OCI-LY3 (cell line): ENCODE measurements around the gene ATAD3C.
A peak's percentile ranks its signal among the peaks of the same experiment; 100 is the strongest.
"Not testable (repeated sequence)": the region's sequence is repeated elsewhere in the genome, so short reads cannot be mapped to it uniquely, and the experiment has no call there.

Experiments used
- H2AFZ ChIP-seq: fragments of 200-600, 300-600 bp; shearing (Covaris generic); 2 replicates; pipeline ENCODE4 v1.6.0; 2014; ENCODE audit warnings: antibody characterized with exemption, low read depth, low read length
- H3K27ac ChIP-seq: fragments of 200-600, 300-600 bp; sonication (generic); 2 replicates; pipeline ENCODE4 v1.5.1; 2014; ENCODE audit warnings: mild to moderate bottlenecking, low read length, moderate library complexity, mixed read lengths
- H3K27me3 ChIP-seq: fragments of 200-600, 300-600 bp; sonication (generic); 2 replicates; pipeline ENCODE4 v1.6.1; 2014; ENCODE audit warnings: low read depth, low read length, mixed read lengths
- H3K36me3 ChIP-seq: fragments of 200-600, 300-600 bp; sonication (generic); replicated peaks from 2 replicates; pipeline ENCODE3; 2014; ENCODE audit warnings: low read depth, low read length, mixed read lengths
- H3K4me1 ChIP-seq: fragments of 300-600, 200-600 bp; sonication (generic); 2 replicates; pipeline ENCODE4 v1.6.1; 2014; ENCODE audit warnings: low read length, mixed read lengths
- H3K4me2 ChIP-seq: fragments of 200-600, 300-600 bp; sonication (generic); 2 replicates; pipeline ENCODE4 v1.6.1; 2014; ENCODE audit warnings: low read length, mixed read lengths
- H3K4me3 ChIP-seq: fragments of 300-600, 200-600 bp; sonication (generic); 2 replicates; pipeline ENCODE4 v1.5.1; 2014; ENCODE audit warnings: antibody characterized with exemption, mild to moderate bottlenecking, low read length, moderate library complexity
- H3K79me2 ChIP-seq: fragments of 300-600, 200-600 bp; shearing (Covaris generic); 2 replicates; pipeline ENCODE4 v1.6.1; 2014; ENCODE audit warnings: mild to moderate bottlenecking, low read length, mixed read lengths
- H3K9ac ChIP-seq: fragments of 300-600, 200-600 bp; shearing (Covaris generic); 2 replicates; pipeline ENCODE4 v1.6.0; 2014; ENCODE audit warnings: mild to moderate bottlenecking, low read length, moderate library complexity
- H3K9me3 ChIP-seq: fragments of 200-600, 300-600 bp; shearing (Covaris generic); 2 replicates; pipeline ENCODE4 v1.6.1; 2014; ENCODE audit warnings: low read length, mixed read lengths; ENCODE audit not compliant: insufficient read depth
- H4K20me1 ChIP-seq: fragments of 200-600, 300-600 bp; sonication (generic); 2 replicates; pipeline ENCODE4 v1.6.1; 2016; ENCODE audit warnings: low read length, mixed read lengths; ENCODE audit not compliant: insufficient read depth
- EZH2phosphoT487 ChIP-seq: fragments of 200-600 bp; shearing (Covaris generic); IDR thresholded peaks from 2 replicates; pipeline ENCODE4 v1.6.1; 2018; ENCODE audit warnings: antibody characterized with exemption, mixed run types, low read depth
- TF ChIP-seq, protein P1 (sequence below): fragments of 200-600, 300-600 bp; sonication (generic); IDR thresholded peaks from 2 replicates; pipeline ENCODE4 v1.5.1; 2014; ENCODE audit warnings: antibody characterized with exemption, low read length, low read depth

Gene ATAD3C

GRCh38 chr1:1463312-1463711 lies 13.8 kb downstream of the ATAD3C start:
- Histone ChIP-seq H3K4me3 (no peak overlapping the region), H2AFZ (no peak overlapping the region), H3K4me2 (no peak overlapping the region), H3K27me3 (no peaks in the 10 kb centered on the region), H3K9me3 (no peaks in the 10 kb centered on the region), H3K4me1 (peaks cover 29% of the 10 kb centered on the region), H3K36me3 (no peaks in the 10 kb centered on the region), H3K9ac (no peak overlapping the region), H3K27ac (no peak overlapping the region), H4K20me1 (no peaks in the 10 kb centered on the region), H3K79me2 (no peaks in the 10 kb centered on the region)
- TF ChIP-seq, protein P1, sequence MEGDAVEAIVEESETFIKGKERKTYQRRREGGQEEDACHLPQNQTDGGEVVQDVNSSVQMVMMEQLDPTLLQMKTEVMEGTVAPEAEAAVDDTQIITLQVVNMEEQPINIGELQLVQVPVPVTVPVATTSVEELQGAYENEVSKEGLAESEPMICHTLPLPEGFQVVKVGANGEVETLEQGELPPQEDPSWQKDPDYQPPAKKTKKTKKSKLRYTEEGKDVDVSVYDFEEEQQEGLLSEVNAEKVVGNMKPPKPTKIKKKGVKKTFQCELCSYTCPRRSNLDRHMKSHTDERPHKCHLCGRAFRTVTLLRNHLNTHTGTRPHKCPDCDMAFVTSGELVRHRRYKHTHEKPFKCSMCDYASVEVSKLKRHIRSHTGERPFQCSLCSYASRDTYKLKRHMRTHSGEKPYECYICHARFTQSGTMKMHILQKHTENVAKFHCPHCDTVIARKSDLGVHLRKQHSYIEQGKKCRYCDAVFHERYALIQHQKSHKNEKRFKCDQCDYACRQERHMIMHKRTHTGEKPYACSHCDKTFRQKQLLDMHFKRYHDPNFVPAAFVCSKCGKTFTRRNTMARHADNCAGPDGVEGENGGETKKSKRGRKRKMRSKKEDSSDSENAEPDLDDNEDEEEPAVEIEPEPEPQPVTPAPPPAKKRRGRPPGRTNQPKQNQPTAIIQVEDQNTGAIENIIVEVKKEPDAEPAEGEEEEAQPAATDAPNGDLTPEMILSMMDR, result no peak
- no peak for TF ChIP-seq EZH2phosphoT487

- not testable (repeated sequence) for H3K36me3 ChIP-seq, H3K4me3 ChIP-seq, H3K27ac ChIP-seq, H3K9me3 ChIP-seq, H3K9ac ChIP-seq, H3K4me2 ChIP-seq, H4K20me1 ChIP-seq, H2AFZ ChIP-seq, H3K27me3 ChIP-seq
- Histone ChIP-seq H3K79me2 (peaks cover 27% of the 10 kb centered on the region), H3K4me1 (peaks cover 17% of the 10 kb centered on the region)
These were observed 18.9 kb downstream of the ATAD3C start for GRCh38 chr1:1468196-1468985.

- Histone ChIP-seq H3K9me3 (no peaks in the 10 kb centered on the region), H3K27me3 (no peaks in the 10 kb centered on the region), H3K9ac (peak overlapping the region; percentile 93), H2AFZ (peak overlapping the region; percentile 81), H3K79me2 (peaks cover 50% of the 10 kb centered on the region), H3K4me2 (peak overlapping the region; percentile 82), H3K36me3 (peaks cover 3% of the 10 kb centered on the region), H3K4me1 (peaks cover 5% of the 10 kb centered on the region), H3K27ac (peak overlapping the region; percentile 62), H4K20me1 (no peaks in the 10 kb centered on the region), H3K4me3 (peak overlapping the region; percentile 88)
- TF ChIP-seq EZH2phosphoT487, result no peak
- TF ChIP-seq, protein P1, result no peak
These were observed 21.3 kb downstream of the ATAD3C start for GRCh38 chr1:1470626-1471388.

DNA sequence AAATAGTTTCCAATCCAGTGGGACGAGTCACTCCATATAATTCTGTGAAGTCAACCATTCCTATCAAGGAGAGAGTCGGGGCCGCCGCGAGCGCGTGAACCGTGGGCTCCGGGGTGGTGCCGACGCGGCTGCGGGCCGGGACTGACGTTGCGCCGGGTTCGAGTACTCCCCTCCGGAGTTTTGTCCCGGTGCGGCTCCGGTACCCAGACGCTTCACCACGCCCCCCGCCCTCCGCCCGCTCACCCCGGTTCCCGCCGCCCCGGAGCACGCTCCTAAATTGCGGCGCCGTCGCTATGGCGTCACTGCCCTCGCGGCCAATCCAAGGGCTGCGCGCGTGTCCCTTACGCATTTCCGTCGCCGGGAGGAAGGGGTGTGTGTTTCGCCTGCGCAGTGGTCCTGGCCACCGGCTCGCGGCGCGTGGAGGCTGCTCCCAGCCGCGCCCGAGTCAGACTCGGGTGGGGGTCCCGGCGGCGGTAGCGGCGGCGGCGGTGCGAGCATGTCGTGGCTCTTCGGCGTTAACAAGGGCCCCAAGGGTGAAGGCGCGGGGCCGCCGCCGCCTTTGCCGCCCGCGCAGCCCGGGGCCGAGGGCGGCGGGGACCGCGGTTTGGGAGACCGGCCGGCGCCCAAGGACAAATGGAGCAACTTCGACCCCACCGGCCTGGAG lies 22.0 kb downstream of the ATAD3C start, which contains the start of gene ATAD3B:
ATAD3B (plus strand) TSS at position 377 of the 664 bp plus-strand sequence; CDS start at position 497, 120 bp downstream.
- Histone ChIP-seq H2AFZ (peak within 1 kb of the TSS; percentile 81), H3K9me3 (no peaks in the 10 kb centered on the region), H4K20me1 (no peaks in the 10 kb centered on the region), H3K4me2 (peak within 1 kb of the TSS; percentile 83), H3K79me2 (peaks cover 57% of the 10 kb centered on the region), H3K27me3 (no peaks in the 10 kb centered on the region), H3K36me3 (peaks cover 3% of the 10 kb centered on the region), H3K27ac (peak within 1 kb of the TSS; percentile 62), H3K9ac (peak within 1 kb of the TSS; percentile 93), H3K4me1 (peaks cover 5% of the 10 kb centered on the region), H3K4me3 (peak within 1 kb of the TSS; percentile 88)
- no peak for TF ChIP-seq EZH2phosphoT487
- TF ChIP-seq, protein P1, result no peak

- not testable (repeated sequence) for H3K4me1 ChIP-seq, H3K27me3 ChIP-seq, H3K9me3 ChIP-seq, H3K27ac ChIP-seq, H2AFZ ChIP-seq, H4K20me1 ChIP-seq, H3K36me3 ChIP-seq
- Histone ChIP-seq H3K4me2 (peak overlapping the region; percentile 83), H3K4me3 (peak overlapping the region; percentile 88), H3K79me2 (peaks cover 64% of the 10 kb centered on the region), H3K9ac (peak overlapping the region; percentile 71)
These were observed 22.8 kb downstream of the ATAD3C start for GRCh38 chr1:1472053-1472876.

DNA sequence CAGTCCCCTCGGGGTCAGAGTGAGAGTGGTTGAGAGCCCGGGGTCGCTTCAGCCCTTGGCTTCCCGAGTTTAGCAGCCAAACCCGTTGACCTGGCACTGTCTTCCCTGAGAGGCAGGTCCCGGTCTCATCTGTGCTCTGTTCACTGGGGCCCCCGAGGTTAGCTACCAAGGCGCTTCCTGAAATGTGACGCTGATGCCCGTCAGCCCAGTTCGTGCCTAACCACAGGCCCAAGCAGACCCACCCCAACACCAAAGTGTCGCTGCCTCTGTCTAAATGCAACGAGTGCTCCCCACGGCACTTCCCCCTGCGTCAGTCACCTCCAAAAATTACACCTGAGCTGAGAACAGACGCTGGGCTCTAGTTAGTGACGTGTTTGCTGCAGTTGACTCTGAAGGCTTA lies 26.5 kb downstream of the ATAD3C start:
- H2AFZ ChIP-seq, H4K20me1 ChIP-seq, H3K4me2 ChIP-seq, H3K4me3 ChIP-seq, H3K4me1 ChIP-seq, H3K9ac ChIP-seq, H3K9me3 ChIP-seq, H3K27ac ChIP-seq, H3K27me3 ChIP-seq: not testable (repeated sequence)
- H3K36me3 ChIP-seq, result peaks cover 11% of the 10 kb centered on the region
- H3K79me2 ChIP-seq, result peaks cover 60% of the 10 kb centered on the region
